SK-N-SH (cell line): ENCODE data around the gene HLA-DQA1.

ENCODE experiments used
- EZH2phosphoT487 ChIP-seq: fragments of 200-600 bp; sonication (generic); IDR thresholded peaks from 2 replicates; pipeline ENCODE4 v1.6.1; 2017; ENCODE audit warnings: low read depth, mixed run types, mild to moderate bottlenecking, antibody characterized with exemption, moderate library complexity, borderline replicate concordance
- FOSL2 ChIP-seq: IDR thresholded peaks from 2 replicates; pipeline ENCODE4 v1.4.0; 2012; ENCODE audit warnings: low read depth, mild to moderate bottlenecking, moderate library complexity, borderline replicate concordance
- POLR2AphosphoS5 ChIP-seq: IDR thresholded peaks from 2 replicates; pipeline ENCODE4 v1.6.1; 2012; ENCODE audit warnings: low read depth, low read length
- RAD21 ChIP-seq: IDR thresholded peaks from 2 replicates; pipeline ENCODE4 v1.6.1; 2012; ENCODE audit warnings: mild to moderate bottlenecking, low read length
- SIN3A ChIP-seq: IDR thresholded peaks from 2 replicates; pipeline ENCODE4 v1.6.1; 2012; ENCODE audit warnings: low read depth, mild to moderate bottlenecking, low read length, moderate library complexity, borderline replicate concordance
- TAF1 ChIP-seq: IDR thresholded peaks from 2 replicates; pipeline ENCODE4 v1.6.1; 2012; ENCODE audit warnings: low read depth, mild to moderate bottlenecking, low read length, moderate library complexity, borderline replicate concordance
- YY1 ChIP-seq: IDR thresholded peaks from 2 replicates; pipeline ENCODE4 v1.4.0; 2012; ENCODE audit warnings: low read depth, mild to moderate bottlenecking
- TF ChIP-seq, protein P1 (sequence below): fragments of 200-600 bp; sonication (generic); IDR thresholded peaks from 2 replicates; pipeline ENCODE4 v1.6.1; 2017; ENCODE audit warnings: antibody characterized with exemption, mild to moderate bottlenecking, moderate library complexity
- TF ChIP-seq, protein P2 (sequence below): IDR thresholded peaks from 2 replicates; pipeline ENCODE4 v1.4.0; 2012; ENCODE audit warnings: low read depth, borderline replicate concordance
- TF ChIP-seq, protein P3 (sequence below): IDR thresholded peaks from 2 replicates; pipeline ENCODE4 v1.4.0; 2012; ENCODE audit warnings: low read depth

DNA sequence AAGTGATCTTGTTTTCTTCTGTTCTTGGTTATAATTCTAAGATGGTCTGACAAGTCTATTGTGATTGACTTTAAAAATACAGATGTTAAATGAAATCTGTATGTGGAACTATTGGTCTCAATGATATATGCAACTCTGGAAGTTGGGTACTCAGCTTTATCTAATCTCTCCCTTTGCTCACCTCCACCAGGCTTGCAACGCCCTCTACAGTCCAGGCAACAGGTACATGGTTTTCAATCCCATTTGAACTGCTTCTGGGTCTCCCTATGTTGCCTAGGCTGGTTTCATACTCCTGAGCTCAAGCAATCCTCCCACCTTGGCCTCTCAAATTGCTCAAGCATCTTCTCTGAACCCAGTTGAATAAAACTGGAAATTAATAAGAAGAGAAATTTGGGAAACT, 54.8 kb downstream of the HLA-DQA1 start:
- TF ChIP-seq RAD21, result no peak
- TF ChIP-seq POLR2AphosphoS5, result no peak
- no peak for TF ChIP-seq FOSL2
- TF ChIP-seq, protein P1, sequence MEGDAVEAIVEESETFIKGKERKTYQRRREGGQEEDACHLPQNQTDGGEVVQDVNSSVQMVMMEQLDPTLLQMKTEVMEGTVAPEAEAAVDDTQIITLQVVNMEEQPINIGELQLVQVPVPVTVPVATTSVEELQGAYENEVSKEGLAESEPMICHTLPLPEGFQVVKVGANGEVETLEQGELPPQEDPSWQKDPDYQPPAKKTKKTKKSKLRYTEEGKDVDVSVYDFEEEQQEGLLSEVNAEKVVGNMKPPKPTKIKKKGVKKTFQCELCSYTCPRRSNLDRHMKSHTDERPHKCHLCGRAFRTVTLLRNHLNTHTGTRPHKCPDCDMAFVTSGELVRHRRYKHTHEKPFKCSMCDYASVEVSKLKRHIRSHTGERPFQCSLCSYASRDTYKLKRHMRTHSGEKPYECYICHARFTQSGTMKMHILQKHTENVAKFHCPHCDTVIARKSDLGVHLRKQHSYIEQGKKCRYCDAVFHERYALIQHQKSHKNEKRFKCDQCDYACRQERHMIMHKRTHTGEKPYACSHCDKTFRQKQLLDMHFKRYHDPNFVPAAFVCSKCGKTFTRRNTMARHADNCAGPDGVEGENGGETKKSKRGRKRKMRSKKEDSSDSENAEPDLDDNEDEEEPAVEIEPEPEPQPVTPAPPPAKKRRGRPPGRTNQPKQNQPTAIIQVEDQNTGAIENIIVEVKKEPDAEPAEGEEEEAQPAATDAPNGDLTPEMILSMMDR, result no peak; the same call in 1 of the 2 replicates
- TF ChIP-seq, protein P2, sequence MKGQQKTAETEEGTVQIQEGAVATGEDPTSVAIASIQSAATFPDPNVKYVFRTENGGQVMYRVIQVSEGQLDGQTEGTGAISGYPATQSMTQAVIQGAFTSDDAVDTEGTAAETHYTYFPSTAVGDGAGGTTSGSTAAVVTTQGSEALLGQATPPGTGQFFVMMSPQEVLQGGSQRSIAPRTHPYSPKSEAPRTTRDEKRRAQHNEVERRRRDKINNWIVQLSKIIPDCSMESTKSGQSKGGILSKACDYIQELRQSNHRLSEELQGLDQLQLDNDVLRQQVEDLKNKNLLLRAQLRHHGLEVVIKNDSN, result no peak
- TF ChIP-seq, protein P3, sequence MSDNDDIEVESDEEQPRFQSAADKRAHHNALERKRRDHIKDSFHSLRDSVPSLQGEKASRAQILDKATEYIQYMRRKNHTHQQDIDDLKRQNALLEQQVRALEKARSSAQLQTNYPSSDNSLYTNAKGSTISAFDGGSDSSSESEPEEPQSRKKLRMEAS, result no peak
- TF ChIP-seq TAF1, result no peak
- no peak for TF ChIP-seq EZH2phosphoT487
- TF ChIP-seq YY1, result no peak
- no peak for TF ChIP-seq SIN3A
